ENCODE measurements around the gene FCN2. TPM values are rescaled to one million over a fixed set of nuclear protein-coding genes. Genes with fewer than 3 reads are reported as not detected.

FCN2 gene
- total and polyA plus RNA-seq, 2 of the 13 experiments (the other 11 are each of a cell fraction or from before 2014, with no cell fraction given) = not detected

GRCh38 chr9:134919303-134919702 lies 38.7 kb downstream of the FCN2 start (continued):
- TF ChIP-seq ZNF512 (CRISPR knock-in tag; IDR thresholded peaks at IDR 0.05) = no peak
- no peak for TF ChIP-seq SMARCE1 (IDR thresholded peaks at IDR 0.05; ENCODE audit: borderline replicate concordance)
- no peak for TF ChIP-seq ARNT2 (CRISPR knock-in tag; IDR thresholded peaks at IDR 0.05; ENCODE audit: low read depth)

- Histone ChIP-seq H3K27me3 (ENCODE audit: control insufficient read depth in 1 of 2, insufficient read depth in 2 of 2, low read length in 2 of 2) (peaks cover 0 to 13% of the 10 kb centered on the region in 2 experiments; a peak in 1 of 5 replicates), H3K4me1 (ENCODE audit: insufficient read depth, low read length) (no peaks in the 10 kb centered on the region), H3K4me3 (replicated peaks in 1 of 3; ENCODE audit: insufficient read depth in 1 of 3, low read depth in 2 of 3, low read length in 3 of 3) (no peak overlapping the region), H4K20me1 (ENCODE audit: insufficient read depth, low read length) (no peaks in the 10 kb centered on the region), H3K36me3 (replicated peaks in 1 of 2; ENCODE audit: control insufficient read depth in 1 of 2, insufficient read depth in 2 of 2, low read length in 2 of 2) (no peaks in the 10 kb centered on the region), H3K27ac (ENCODE audit: extremely low read length, insufficient read depth, low read length) (no peak overlapping the region), H3K4me2 (ENCODE audit: low read depth, low read length) (no peak overlapping the region), H3K79me2 (ENCODE audit: insufficient read depth, low read length) (no peaks in the 10 kb centered on the region), H3K9me3 (ENCODE audit: low read length) (no peaks in the 10 kb centered on the region), H2AFZ (ENCODE audit: low read length) (no peak overlapping the region), H3K9ac (ENCODE audit: insufficient read depth, low read depth, low read length) (no peak overlapping the region)
- intact Hi-C loops (cut with micrococcal nuclease; ENCODE audit: unreplicated experiment) (no loop called here), in situ Hi-C loops (cut with HindIII; ENCODE audit: extremely low pct_ligation_motif_present, low pct_unique_long_range_greater_than_20kb) (no loop called here)
- ATAC-seq (no peak), DNase-seq (ENCODE audit: low spot score) (no peak), FAIRE-seq (no peak)
- ChIA-PET POLR2A (no interaction called here), CTCF (ENCODE audit: low intra/inter-chr PET ratio, low total read pairs) (no interaction called here)
- TF ChIP-seq CCAR2 (optimal IDR thresholded peaks at IDR 0.05; ENCODE audit: low read depth, low read length) = no peak
- TF ChIP-seq CEBPB (IDR thresholded peaks at IDR 0.05; ENCODE audit: borderline replicate concordance, low read depth, low read length) = peak; percentile 21; the same call in 1 of the 2 replicates
- no peak for TF ChIP-seq SNAI1 (CRISPR knock-in tag; IDR thresholded peaks at IDR 0.05; ENCODE audit: borderline replicate concordance)
- no peak for TF ChIP-seq ZNF850 (CRISPR knock-in tag; conservative IDR thresholded peaks at IDR 0.05)
- no TSS peak for BruUV-seq (replicated peaks)
- 19% methylated on average over 12 of the region's 14 CpGs for WGBS (ENCODE audit: low lambda C conversion rate)
Measured at GRCh38 chr9:134922066-134922931, 41.7 kb downstream of the FCN2 start.

Data from HepG2 (cell line).